ENCODE measurements around the gene RBM5. TPM values are rescaled to one million over a fixed set of nuclear protein-coding genes. Genes with fewer than 3 reads are reported as not detected.
A peak's percentile ranks its signal among the peaks of the same experiment; 100 is the strongest.

The RBM5 gene
- polyA plus RNA-seq, 2 of the 4 experiments (the other 2 are of a cell fraction) = 78.9 to 123 TPM

GRCh38 chr3:50163572-50164455 lies 75.1 kb downstream of the RBM5 start:
- ATAC-seq (peak; percentile 45 to 74; a peak in 5 of 6 replicates), DNase-seq (ENCODE audit: low read depth in 1 of 2, low spot score in 1 of 2) (peak; percentile 50 to 69), FAIRE-seq (no peak)
- peak overlapping the region; percentile 71 for H3K4me2 ChIP-seq
- WGBS (ENCODE audit: missing lambda C conversion rate) = 33% methylated on average over 6 of the region's 8 CpGs
- POLR2A ChIA-PET = no interaction called here
- no peak overlapping the region for H3K4me3 ChIP-seq
- H3K9me3 ChIP-seq = no peaks in the 10 kb centered on the region
- H3K4me1 ChIP-seq = peaks cover 97% of the 10 kb centered on the region
- no peak for TF ChIP-seq EP300 (IDR thresholded peaks at IDR 0.05)
- TF ChIP-seq ZSCAN20 (CRISPR knock-in tag; IDR thresholded peaks at IDR 0.05) = no peak
- TF ChIP-seq ELK1 (IDR thresholded peaks at IDR 0.05; ENCODE audit: low read depth, low read length) = no peak
- no peak for TF ChIP-seq FOSL2 (IDR thresholded peaks at IDR 0.05)
- TF ChIP-seq FOSL2 (CRISPR knock-in tag; IDR thresholded peaks at IDR 0.05) = 0 out of 2 replicates have a peak, but pooled peaks have one; percentile 14
- TF ChIP-seq GATA3 (IDR thresholded peaks at IDR 0.05; ENCODE audit: borderline replicate concordance) = peak; percentile 22; the same call in 1 of the 2 replicates
- no peak for TF ChIP-seq POLR2A (IDR thresholded peaks at IDR 0.05; ENCODE audit: low read length)
- TF ChIP-seq POLR2AphosphoS2 (conservative IDR thresholded peaks at IDR 0.05; ENCODE audit: low read length) = no peak
- CTCF ChIA-PET = interaction anchor here (0.7 to 2.9 kb wide), 11 partner anchors 9 to 62 kb away, joined by 3 to 9 read pairs (median 4); no protein-coding TSS in a partner anchor
- H3K27ac ChIP-seq = peak overlapping the region; percentile 88 to 94

DNA sequence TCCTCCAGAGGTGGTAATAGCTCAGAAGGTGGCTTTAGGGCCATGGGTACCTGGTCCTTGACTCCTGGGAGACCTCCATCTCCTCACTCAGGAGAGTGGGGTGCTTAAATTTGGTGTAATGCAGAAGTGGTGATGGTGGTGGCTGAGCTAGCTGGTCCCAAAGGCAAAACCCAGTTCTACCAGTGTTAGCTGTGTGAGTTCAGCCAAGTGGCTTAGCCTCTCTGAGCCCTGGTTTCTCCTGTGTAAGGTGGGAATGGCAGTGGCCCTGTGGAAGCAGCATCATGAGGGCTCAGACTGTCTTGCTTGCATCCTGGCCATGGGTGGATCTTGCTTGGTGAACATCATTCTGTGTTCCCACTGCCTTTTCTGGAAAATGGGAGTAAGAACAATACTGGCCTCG lies 75.8 kb downstream of the RBM5 start:
- peaks cover 95% of the 10 kb centered on the region for H3K4me1 ChIP-seq
- POLR2A ChIA-PET = no interaction called here

GRCh38 chr3:50164984-50165909 lies 76.5 kb downstream of the RBM5 start:
- DNase-seq (ENCODE audit: low read depth in 1 of 2, low spot score in 1 of 2) = no peak
- POLR2A ChIA-PET = interaction anchor here (0.6 to 1.0 kb wide), 2 partner anchors 23 to 81 kb away, joined by 3 to 4 read pairs; no protein-coding TSS in a partner anchor
- TF ChIP-seq, protein P1, sequence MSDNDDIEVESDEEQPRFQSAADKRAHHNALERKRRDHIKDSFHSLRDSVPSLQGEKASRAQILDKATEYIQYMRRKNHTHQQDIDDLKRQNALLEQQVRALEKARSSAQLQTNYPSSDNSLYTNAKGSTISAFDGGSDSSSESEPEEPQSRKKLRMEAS (IDR thresholded peaks at IDR 0.05) = 0 out of 2 replicates have a peak, but pooled peaks have one; percentile 12
- TF ChIP-seq HDAC2 (IDR thresholded peaks at IDR 0.05) (no peak), CEBPB (IDR thresholded peaks at IDR 0.05) (no peak), ZFP36 (IDR thresholded peaks at IDR 0.05; ENCODE audit: borderline replicate concordance, partially characterized antibody) (peak; percentile 65), FOSB (CRISPR knock-in tag; IDR thresholded peaks at IDR 0.05) (no peak)
- TF ChIP-seq, protein P2, sequence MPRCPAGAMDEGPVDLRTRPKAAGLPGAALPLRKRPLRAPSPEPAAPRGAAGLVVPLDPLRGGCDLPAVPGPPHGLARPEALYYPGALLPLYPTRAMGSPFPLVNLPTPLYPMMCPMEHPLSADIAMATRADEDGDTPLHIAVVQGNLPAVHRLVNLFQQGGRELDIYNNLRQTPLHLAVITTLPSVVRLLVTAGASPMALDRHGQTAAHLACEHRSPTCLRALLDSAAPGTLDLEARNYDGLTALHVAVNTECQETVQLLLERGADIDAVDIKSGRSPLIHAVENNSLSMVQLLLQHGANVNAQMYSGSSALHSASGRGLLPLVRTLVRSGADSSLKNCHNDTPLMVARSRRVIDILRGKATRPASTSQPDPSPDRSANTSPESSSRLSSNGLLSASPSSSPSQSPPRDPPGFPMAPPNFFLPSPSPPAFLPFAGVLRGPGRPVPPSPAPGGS (IDR thresholded peaks at IDR 0.05) = no peak
- TF ChIP-seq, protein P3, sequence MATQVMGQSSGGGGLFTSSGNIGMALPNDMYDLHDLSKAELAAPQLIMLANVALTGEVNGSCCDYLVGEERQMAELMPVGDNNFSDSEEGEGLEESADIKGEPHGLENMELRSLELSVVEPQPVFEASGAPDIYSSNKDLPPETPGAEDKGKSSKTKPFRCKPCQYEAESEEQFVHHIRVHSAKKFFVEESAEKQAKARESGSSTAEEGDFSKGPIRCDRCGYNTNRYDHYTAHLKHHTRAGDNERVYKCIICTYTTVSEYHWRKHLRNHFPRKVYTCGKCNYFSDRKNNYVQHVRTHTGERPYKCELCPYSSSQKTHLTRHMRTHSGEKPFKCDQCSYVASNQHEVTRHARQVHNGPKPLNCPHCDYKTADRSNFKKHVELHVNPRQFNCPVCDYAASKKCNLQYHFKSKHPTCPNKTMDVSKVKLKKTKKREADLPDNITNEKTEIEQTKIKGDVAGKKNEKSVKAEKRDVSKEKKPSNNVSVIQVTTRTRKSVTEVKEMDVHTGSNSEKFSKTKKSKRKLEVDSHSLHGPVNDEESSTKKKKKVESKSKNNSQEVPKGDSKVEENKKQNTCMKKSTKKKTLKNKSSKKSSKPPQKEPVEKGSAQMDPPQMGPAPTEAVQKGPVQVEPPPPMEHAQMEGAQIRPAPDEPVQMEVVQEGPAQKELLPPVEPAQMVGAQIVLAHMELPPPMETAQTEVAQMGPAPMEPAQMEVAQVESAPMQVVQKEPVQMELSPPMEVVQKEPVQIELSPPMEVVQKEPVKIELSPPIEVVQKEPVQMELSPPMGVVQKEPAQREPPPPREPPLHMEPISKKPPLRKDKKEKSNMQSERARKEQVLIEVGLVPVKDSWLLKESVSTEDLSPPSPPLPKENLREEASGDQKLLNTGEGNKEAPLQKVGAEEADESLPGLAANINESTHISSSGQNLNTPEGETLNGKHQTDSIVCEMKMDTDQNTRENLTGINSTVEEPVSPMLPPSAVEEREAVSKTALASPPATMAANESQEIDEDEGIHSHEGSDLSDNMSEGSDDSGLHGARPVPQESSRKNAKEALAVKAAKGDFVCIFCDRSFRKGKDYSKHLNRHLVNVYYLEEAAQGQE (IDR thresholded peaks at IDR 0.05) = no peak

More for the DNA sequence above, 75.8 kb downstream of the RBM5 start:
- CTCF ChIA-PET = interaction anchor here (0.7 to 1.6 kb wide), 8 partner anchors 8 to 61 kb away, joined by 3 to 9 read pairs (median 4); no protein-coding TSS in a partner anchor
- H3K4me2 ChIP-seq = peak overlapping the region; percentile 71
- H3K27ac ChIP-seq = peak overlapping the region; percentile 88 to 94
- DNase-seq (ENCODE audit: low read depth in 1 of 2, low spot score in 1 of 2) = no peak
- FAIRE-seq = no peak
- TF ChIP-seq ZFP36 (IDR thresholded peaks at IDR 0.05; ENCODE audit: borderline replicate concordance, partially characterized antibody) (peak; percentile 51), CBX2 (IDR thresholded peaks at IDR 0.05; ENCODE audit: borderline replicate concordance, low read depth) (no peak), HOXA7 (CRISPR knock-in tag; IDR thresholded peaks at IDR 0.05) (no peak), RARB (CRISPR knock-in tag; IDR thresholded peaks at IDR 0.05) (no peak)
- TF ChIP-seq, protein P3 (IDR thresholded peaks at IDR 0.05) = no peak
- no peaks in the 10 kb centered on the region for H3K9me3 ChIP-seq
- no peak for ATAC-seq
- WGBS (ENCODE audit: missing lambda C conversion rate) = 77% methylated on average over 1 of the region's 1 CpG
- H3K4me3 ChIP-seq = no peak overlapping the region

More at GRCh38 chr3:50164984-50165909, 76.5 kb downstream of the RBM5 start:
- Histone ChIP-seq H3K27ac (peak overlapping the region; percentile 88 to 94), H3K4me1 (peaks cover 95% of the 10 kb centered on the region), H3K9me3 (no peaks in the 10 kb centered on the region), H3K4me2 (peak overlapping the region; percentile 71), H3K4me3 (no peak overlapping the region)
- CTCF ChIA-PET = interaction anchor here (0.8 to 1.6 kb wide), 7 partner anchors 14 to 61 kb away, joined by 3 to 9 read pairs (median 4); no protein-coding TSS in a partner anchor
- FAIRE-seq (no peak), ATAC-seq (peak in 1 of 2 experiments; percentile 55; a peak in 3 of 6 replicates)
- 46% methylated on average over 4 of the region's 7 CpGs for WGBS (ENCODE audit: missing lambda C conversion rate)
